Lower leg skin (tissue), 3 donors: Measurements from ENCODE around the gene TRMT6.

Source experiments
- POLR2A ChIP-seq, 2 donors: fragments of 450-650 bp; IDR thresholded peaks; one replicate each; pipeline ENCODE4 v1.6.1; 2016 to 2017; ENCODE audit warnings: antibody characterized with exemption in 2 of 2, mild to moderate bottlenecking in 1 of 2, moderate library complexity in 1 of 2
- TF ChIP-seq, protein P1 (sequence below), 3 donors: fragments of 450-650 bp; IDR thresholded peaks; one replicate each; pipeline ENCODE4 v1.5.1; 2016; ENCODE audit warnings: antibody characterized with exemption in 3 of 3, mild to moderate bottlenecking in 3 of 3, moderate library complexity in 2 of 3

DNA sequence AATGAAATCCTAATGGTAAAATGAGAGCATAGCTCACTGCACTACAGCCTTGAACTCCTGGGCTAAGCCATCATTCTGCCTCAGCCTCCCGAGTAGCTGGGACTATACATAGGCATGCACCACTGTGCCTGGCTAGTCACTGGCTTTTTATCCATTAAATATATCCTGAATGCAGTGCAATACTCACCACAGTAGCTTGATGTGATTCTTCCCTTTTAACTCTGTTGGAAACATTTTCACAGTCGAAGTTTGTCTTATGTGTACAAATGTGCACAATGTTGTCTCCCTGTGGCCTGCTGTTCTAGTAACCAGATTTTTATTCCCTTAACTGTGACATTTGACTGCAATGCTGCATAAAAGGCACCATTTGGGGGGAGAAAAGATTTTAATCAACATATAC, 56.7 kb downstream of the TRMT6 start:
- TF ChIP-seq, protein P1, sequence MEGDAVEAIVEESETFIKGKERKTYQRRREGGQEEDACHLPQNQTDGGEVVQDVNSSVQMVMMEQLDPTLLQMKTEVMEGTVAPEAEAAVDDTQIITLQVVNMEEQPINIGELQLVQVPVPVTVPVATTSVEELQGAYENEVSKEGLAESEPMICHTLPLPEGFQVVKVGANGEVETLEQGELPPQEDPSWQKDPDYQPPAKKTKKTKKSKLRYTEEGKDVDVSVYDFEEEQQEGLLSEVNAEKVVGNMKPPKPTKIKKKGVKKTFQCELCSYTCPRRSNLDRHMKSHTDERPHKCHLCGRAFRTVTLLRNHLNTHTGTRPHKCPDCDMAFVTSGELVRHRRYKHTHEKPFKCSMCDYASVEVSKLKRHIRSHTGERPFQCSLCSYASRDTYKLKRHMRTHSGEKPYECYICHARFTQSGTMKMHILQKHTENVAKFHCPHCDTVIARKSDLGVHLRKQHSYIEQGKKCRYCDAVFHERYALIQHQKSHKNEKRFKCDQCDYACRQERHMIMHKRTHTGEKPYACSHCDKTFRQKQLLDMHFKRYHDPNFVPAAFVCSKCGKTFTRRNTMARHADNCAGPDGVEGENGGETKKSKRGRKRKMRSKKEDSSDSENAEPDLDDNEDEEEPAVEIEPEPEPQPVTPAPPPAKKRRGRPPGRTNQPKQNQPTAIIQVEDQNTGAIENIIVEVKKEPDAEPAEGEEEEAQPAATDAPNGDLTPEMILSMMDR (IDR thresholded peaks at IDR 0.05) = no peak
- TF ChIP-seq POLR2A (IDR thresholded peaks at IDR 0.05) = no peak
